Liver (tissue), 9 donors: ENCODE measurements around the gene OR10T2. TPM values are rescaled to one million over a fixed set of nuclear protein-coding genes. Genes with fewer than 3 reads are reported as not detected.

Experiments used
- DNase-seq: peaks from one replicate; pipeline ENCODE4 v3.0.0-alpha.2; 2017; ENCODE audit warnings: low spot score
- H3K27ac ChIP-seq, 2 donors: one replicate each; pipeline ENCODE4 v1.7.0; 2013; ENCODE audit warnings: inconsistent platforms in 2 of 2, low read length in 2 of 2, control low read depth in 1 of 2, low read depth in 1 of 2, mild to moderate bottlenecking in 1 of 2
- H3K27me3 ChIP-seq, 4 donors: one replicate each; pipeline versions ENCODE4 v1.6.1 to v1.7.0; 2013; ENCODE audit warnings: low read length in 3 of 4, inconsistent platforms in 1 of 4, mild to moderate bottlenecking in 1 of 4, moderate library complexity in 1 of 4; ENCODE audit not compliant: control insufficient read depth in 4 of 4, insufficient read depth in 4 of 4
- H3K36me3 ChIP-seq, 4 donors: one replicate each; pipeline versions ENCODE4 v1.6.1 to v1.7.0; 2013; ENCODE audit warnings: low read length in 3 of 4, mild to moderate bottlenecking in 3 of 4, low read depth in 1 of 4, moderate library complexity in 1 of 4; ENCODE audit not compliant: control insufficient read depth in 4 of 4, insufficient read depth in 3 of 4
- H3K4me1 ChIP-seq, 4 donors: one replicate each; pipeline versions ENCODE4 v1.6.1 to v1.7.0; 2013; ENCODE audit warnings: low read length in 3 of 4, mild to moderate bottlenecking in 3 of 4, moderate library complexity in 1 of 4; ENCODE audit not compliant: control insufficient read depth in 4 of 4, insufficient read depth in 4 of 4
- H3K4me3 ChIP-seq, 3 donors: one replicate each; pipeline versions ENCODE4 v1.6.1 to v1.7.0; 2013; ENCODE audit warnings: low read length in 3 of 3, control low read depth in 1 of 3, low read depth in 1 of 3, mild to moderate bottlenecking in 1 of 3
- H3K9ac ChIP-seq, 2 donors: one replicate each; pipeline ENCODE4 v1.7.0; 2013; ENCODE audit warnings: low read length in 2 of 2, mild to moderate bottlenecking in 2 of 2, moderate library complexity in 2 of 2, control low read depth in 1 of 2, low read depth in 1 of 2
- H3K9me3 ChIP-seq, 4 donors: one replicate each; pipeline versions ENCODE4 v1.6.1 to v1.7.0; 2013; ENCODE audit warnings: low read length in 3 of 4; ENCODE audit not compliant: control insufficient read depth in 4 of 4
- FOXA2 ChIP-seq: IDR thresholded peaks from 2 replicates; pipeline ENCODE4 v1.6.1; 2016; ENCODE audit warnings: antibody characterized with exemption
- GABPA ChIP-seq, 2 donors: IDR thresholded peaks in 1 of 2; conservative IDR thresholded peaks in 1 of 2; 2 replicates each; pipeline ENCODE4 v1.6.1; 2016; ENCODE audit warnings: antibody characterized with exemption in 2 of 2, mild to moderate bottlenecking in 1 of 2, moderate library complexity in 1 of 2
- HNF4A ChIP-seq, 2 donors: conservative IDR thresholded peaks; 2 replicates each; pipeline ENCODE4 v1.6.1; 2016; ENCODE audit warnings: antibody characterized with exemption in 2 of 2, mild to moderate bottlenecking in 2 of 2
- HNF4G ChIP-seq: IDR thresholded peaks from 2 replicates; pipeline ENCODE4 v1.6.1; 2016; ENCODE audit warnings: antibody characterized with exemption
- NR2F2 ChIP-seq: IDR thresholded peaks from 2 replicates; pipeline ENCODE4 v1.6.1; 2016; ENCODE audit warnings: antibody characterized with exemption
- RAD21 ChIP-seq, 2 donors: IDR thresholded peaks; 2 replicates each; pipeline ENCODE4 v1.6.1; 2016; ENCODE audit warnings: antibody characterized with exemption in 2 of 2, mild to moderate bottlenecking in 2 of 2
- RXRA ChIP-seq, 2 donors: IDR thresholded peaks; 2 replicates each; pipeline ENCODE4 v1.6.1; 2017 to 2018; ENCODE audit warnings: antibody characterized with exemption in 2 of 2, mild to moderate bottlenecking in 1 of 2
- YY1 ChIP-seq: IDR thresholded peaks from 2 replicates; pipeline ENCODE4 v1.6.1; 2016; ENCODE audit warnings: antibody characterized with exemption, mild to moderate bottlenecking
- WGBS: extraction: QIAGEN DNeasy Blood & Tissue Kit; methylation state at CpG from one replicate; pipeline ENCODE4 v1.1.7; 2013; 5-methylcytosine and 5-hydroxymethylcytosine counted together
- polyA plus RNA-seq, 2 donors: library from polyadenylated mRNA; stranded (reverse) in 1 of 2; unstranded in 1 of 2; fragments of 200-250 nt in 1 of 2; fragments of >200 nt in 1 of 2; fragmentation: Nextera tagmentation in 1 of 2; extraction: Ambion mirVana in 1 of 2; gene quantifications; one replicate each; pipeline versions ENCODE4 v1.2.1 to v1.2.3, GENCODE V29; 2013 to 2015
- total RNA-seq, 2 donors: library from RNA; depleted of rRNA; stranded (reverse); fragments of >200 nt; gene quantifications; one replicate each; pipeline ENCODE4 v1.2.3, GENCODE V29; 2014
- TF ChIP-seq, protein P1 (sequence below): IDR thresholded peaks from 2 replicates; pipeline ENCODE4 v1.6.1; 2016; ENCODE audit warnings: antibody characterized with exemption
- TF ChIP-seq, protein P2 (sequence below): IDR thresholded peaks from 2 replicates; pipeline ENCODE4 v1.6.1; 2016; ENCODE audit warnings: antibody characterized with exemption, mild to moderate bottlenecking
- donor health status: healthy.
- donor health status: healthy.
- donor health status: healthy.
- donor health status: healthy.
- donor health status: healthy.

Gene OR10T2
- total and polyA plus RNA-seq, 4 donors: not detected

DNA sequence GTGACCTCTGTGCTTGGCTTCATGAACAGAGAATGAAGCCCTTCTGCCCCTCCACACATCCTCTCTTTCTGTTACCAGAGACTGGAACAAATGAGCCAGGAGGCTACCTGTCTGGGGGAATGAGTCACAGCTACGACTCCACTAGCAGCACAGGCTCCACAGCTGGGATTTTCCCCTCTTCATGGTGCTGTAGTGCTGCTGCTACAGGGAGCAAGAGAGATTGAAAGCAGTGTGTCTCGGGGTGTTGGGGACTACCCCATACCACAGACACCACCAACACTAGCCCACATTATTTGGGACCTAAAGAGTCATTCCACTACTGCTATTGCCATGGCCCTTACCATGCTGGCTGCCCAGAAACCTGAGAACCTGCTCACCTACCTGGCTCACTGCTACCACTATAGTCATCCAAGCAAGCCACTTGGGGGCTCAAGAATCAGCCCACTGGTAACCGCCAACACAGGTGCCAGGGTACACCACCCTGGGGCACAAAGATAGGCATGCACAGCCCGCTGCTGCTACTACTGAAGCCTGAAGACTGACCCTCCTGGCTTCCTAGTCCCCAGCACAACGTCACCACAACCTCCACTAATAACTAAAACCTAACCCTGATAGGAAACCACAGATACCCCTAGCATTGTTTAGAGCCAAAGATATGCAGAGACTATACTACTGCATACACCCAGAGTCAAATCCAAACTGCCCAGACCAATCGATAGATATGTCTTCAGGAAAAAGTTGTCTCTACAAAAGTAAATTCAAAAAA is 27.9 kb downstream of the OR10T2 start:
- H3K9ac ChIP-seq: no peak overlapping the region
- no peak overlapping the region for H3K4me3 ChIP-seq
- H3K27me3 ChIP-seq: peaks cover 0 to 7% (median 0%) of the 10 kb centered on the region in 4 donors
- H3K9me3 ChIP-seq: peaks cover 0 to 6% (median 2%) of the 10 kb centered on the region in 4 donors
- no peaks in the 10 kb centered on the region for H3K36me3 ChIP-seq
- TF ChIP-seq FOXA2 (no peak), RXRA (IDR thresholded peaks at IDR 0.05) (no peak), HNF4G (no peak), GABPA (IDR thresholded peaks at IDR 0.05 in 1 of 2, conservative IDR thresholded peaks at IDR 0.05 in 1 of 2) (no peak), NR2F2 (no peak), RAD21 (IDR thresholded peaks at IDR 0.05) (no peak), YY1 (no peak)
- TF ChIP-seq, protein P1, sequence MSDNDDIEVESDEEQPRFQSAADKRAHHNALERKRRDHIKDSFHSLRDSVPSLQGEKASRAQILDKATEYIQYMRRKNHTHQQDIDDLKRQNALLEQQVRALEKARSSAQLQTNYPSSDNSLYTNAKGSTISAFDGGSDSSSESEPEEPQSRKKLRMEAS: no peak
- no peak for DNase-seq
- 64% methylated on average over 6 of the region's 6 CpGs for WGBS
- no peaks in the 10 kb centered on the region for H3K4me1 ChIP-seq
- H3K27ac ChIP-seq: no peak overlapping the region

GRCh38 chr1:158366783-158367182 is 32.5 kb downstream of the OR10T2 start:
- TF ChIP-seq, protein P2, sequence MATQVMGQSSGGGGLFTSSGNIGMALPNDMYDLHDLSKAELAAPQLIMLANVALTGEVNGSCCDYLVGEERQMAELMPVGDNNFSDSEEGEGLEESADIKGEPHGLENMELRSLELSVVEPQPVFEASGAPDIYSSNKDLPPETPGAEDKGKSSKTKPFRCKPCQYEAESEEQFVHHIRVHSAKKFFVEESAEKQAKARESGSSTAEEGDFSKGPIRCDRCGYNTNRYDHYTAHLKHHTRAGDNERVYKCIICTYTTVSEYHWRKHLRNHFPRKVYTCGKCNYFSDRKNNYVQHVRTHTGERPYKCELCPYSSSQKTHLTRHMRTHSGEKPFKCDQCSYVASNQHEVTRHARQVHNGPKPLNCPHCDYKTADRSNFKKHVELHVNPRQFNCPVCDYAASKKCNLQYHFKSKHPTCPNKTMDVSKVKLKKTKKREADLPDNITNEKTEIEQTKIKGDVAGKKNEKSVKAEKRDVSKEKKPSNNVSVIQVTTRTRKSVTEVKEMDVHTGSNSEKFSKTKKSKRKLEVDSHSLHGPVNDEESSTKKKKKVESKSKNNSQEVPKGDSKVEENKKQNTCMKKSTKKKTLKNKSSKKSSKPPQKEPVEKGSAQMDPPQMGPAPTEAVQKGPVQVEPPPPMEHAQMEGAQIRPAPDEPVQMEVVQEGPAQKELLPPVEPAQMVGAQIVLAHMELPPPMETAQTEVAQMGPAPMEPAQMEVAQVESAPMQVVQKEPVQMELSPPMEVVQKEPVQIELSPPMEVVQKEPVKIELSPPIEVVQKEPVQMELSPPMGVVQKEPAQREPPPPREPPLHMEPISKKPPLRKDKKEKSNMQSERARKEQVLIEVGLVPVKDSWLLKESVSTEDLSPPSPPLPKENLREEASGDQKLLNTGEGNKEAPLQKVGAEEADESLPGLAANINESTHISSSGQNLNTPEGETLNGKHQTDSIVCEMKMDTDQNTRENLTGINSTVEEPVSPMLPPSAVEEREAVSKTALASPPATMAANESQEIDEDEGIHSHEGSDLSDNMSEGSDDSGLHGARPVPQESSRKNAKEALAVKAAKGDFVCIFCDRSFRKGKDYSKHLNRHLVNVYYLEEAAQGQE: no peak
- no peak for TF ChIP-seq FOXA2
- Histone ChIP-seq H3K36me3 (no peaks in the 10 kb centered on the region), H3K9ac (no peak overlapping the region), H3K4me1 (no peaks in the 10 kb centered on the region), H3K9me3 (peaks cover 0 to 6% (median 2%) of the 10 kb centered on the region in 4 donors), H3K27me3 (peaks cover 0 to 7% (median 0%) of the 10 kb centered on the region in 4 donors), H3K27ac (no peak overlapping the region), H3K4me3 (no peak overlapping the region)
- no peak for DNase-seq

DNA sequence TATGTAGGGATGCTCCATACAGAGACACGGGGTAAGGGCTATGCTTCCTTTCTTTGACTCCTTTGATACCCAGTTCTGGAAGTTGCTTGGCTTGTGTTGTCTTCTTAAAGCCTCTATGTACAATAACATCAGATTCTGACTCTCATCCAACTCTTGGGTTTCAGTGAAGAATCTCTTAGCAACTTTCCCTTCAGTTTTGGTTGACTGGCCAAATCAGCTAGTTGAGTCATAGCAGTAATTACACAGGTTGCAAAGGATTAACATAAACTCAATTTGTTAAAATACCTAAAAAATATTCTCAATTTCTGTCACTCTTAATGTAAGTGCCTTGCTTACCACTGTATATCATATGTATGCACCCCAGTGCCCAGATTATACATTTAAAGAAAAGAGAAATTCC is 36.3 kb downstream of the OR10T2 start:
- Histone ChIP-seq H3K27me3 (no peaks in the 10 kb centered on the region), H3K9me3 (no peaks in the 10 kb centered on the region), H3K4me1 (no peaks in the 10 kb centered on the region), H3K4me3 (no peak overlapping the region), H3K36me3 (no peaks in the 10 kb centered on the region), H3K27ac (no peak overlapping the region), H3K9ac (no peak overlapping the region)
- no peak for TF ChIP-seq RAD21 (IDR thresholded peaks at IDR 0.05)
- no peak for TF ChIP-seq RXRA (IDR thresholded peaks at IDR 0.05)
- TF ChIP-seq, protein P1: no peak
- TF ChIP-seq NR2F2: no peak
- no peak for TF ChIP-seq HNF4A (conservative IDR thresholded peaks at IDR 0.05)
- no peak for TF ChIP-seq GABPA (IDR thresholded peaks at IDR 0.05 in 1 of 2, conservative IDR thresholded peaks at IDR 0.05 in 1 of 2)
- no peak for DNase-seq
- 54% methylated on average over 1 of the region's 1 CpG for WGBS
